ENCODE measurements around the gene CBX1. TPM values are rescaled to one million over a fixed set of nuclear protein-coding genes. Genes with fewer than 3 reads are reported as not detected.

Gene CBX1
- total and polyA plus RNA-seq, 2 of the 4 experiments (the other 2 are of a cell fraction): 35.0 to 54.9 TPM

DNA sequence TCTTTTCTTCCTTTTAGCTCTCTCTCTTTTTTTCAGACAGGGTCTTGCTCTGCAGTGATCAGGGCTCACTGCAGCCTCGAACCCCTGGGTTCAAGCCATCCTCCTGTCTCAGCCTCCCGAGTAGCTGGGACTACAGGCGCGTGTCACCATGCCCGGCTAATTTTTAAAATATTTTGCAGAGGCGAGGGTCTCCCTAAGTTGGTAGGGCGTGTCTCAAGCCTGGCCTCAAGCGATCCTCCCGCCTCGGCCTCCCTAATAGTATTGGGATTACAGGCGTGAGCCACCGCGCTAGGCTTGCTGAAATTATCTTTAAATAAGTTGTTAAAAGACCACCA, 5.5 kb upstream of the CBX1 start (continued):
- TF ChIP-seq, protein P1, sequence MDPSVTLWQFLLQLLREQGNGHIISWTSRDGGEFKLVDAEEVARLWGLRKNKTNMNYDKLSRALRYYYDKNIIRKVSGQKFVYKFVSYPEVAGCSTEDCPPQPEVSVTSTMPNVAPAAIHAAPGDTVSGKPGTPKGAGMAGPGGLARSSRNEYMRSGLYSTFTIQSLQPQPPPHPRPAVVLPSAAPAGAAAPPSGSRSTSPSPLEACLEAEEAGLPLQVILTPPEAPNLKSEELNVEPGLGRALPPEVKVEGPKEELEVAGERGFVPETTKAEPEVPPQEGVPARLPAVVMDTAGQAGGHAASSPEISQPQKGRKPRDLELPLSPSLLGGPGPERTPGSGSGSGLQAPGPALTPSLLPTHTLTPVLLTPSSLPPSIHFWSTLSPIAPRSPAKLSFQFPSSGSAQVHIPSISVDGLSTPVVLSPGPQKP (IDR thresholded peaks at IDR 0.05; ENCODE audit: borderline replicate concordance, low read depth, low read length): no peak
- no peak for TF ChIP-seq CHD1 (IDR thresholded peaks at IDR 0.05; ENCODE audit: low read depth, low read length)
- no peak for TF ChIP-seq MAZ (IDR thresholded peaks at IDR 0.05; ENCODE audit: borderline replicate concordance, low read depth, low read length)
- no peak for TF ChIP-seq RAD21 (IDR thresholded peaks at IDR 0.05; ENCODE audit: low read length)
- no peak for TF ChIP-seq CEBPB (IDR thresholded peaks at IDR 0.05; ENCODE audit: low read depth, low read length)
- TF ChIP-seq POLR2A (IDR thresholded peaks at IDR 0.05; ENCODE audit: low read depth, low read length): no peak
- no peak for TF ChIP-seq BHLHE40 (IDR thresholded peaks at IDR 0.05; ENCODE audit: low read depth, low read length)
- no peak for TF ChIP-seq NFE2L2 (IDR thresholded peaks at IDR 0.05; ENCODE audit: low read depth, low read length)

DNA sequence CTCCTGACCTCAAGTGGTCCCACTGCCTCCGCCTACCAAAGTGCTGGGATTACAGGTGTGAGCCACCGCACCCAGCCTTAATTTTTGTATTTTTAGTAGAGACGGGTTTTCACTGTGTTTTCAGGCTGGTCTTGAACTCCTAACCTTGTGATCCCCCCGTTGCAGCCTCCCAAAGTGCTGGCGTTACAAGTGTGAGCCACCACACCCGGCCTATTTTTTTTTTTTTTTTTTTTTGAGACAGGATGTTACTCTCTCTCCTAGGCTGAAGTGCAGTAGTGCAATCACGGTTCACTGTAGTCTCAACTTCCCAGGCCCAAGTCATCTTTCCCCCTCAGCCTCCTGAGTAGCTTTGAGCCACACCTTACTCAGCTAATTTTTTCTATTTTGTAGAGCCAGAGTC, 3.2 kb upstream of the CBX1 start:
- BruUV-seq (replicated peaks): no TSS peak
- H3K4me2 ChIP-seq (ENCODE audit: low read depth, low read length): no peak overlapping the region
- H4K91ac ChIP-seq (ENCODE audit: insufficient read depth, low read depth, low read length): no peak overlapping the region
- no peak overlapping the region for H3K4me3 ChIP-seq (ENCODE audit: insufficient read depth, low read depth, low read length)
- POLR2A ChIA-PET (ENCODE audit: unreplicated experiment): no interaction called here
- no peak overlapping the region for H3K9ac ChIP-seq (ENCODE audit: low read depth, low read length)
- in situ Hi-C loops (cut with MboI; ENCODE audit: low sequenced_read_pairs): no loop called here
- H2BK5ac ChIP-seq (ENCODE audit: low read depth, low read length, poor library complexity, severe bottlenecking): no peak overlapping the region
- no peaks in the 10 kb centered on the region for H3K27me3 ChIP-seq (ENCODE audit: control insufficient read depth, insufficient read depth, low read length)
- H3K79me1 ChIP-seq (ENCODE audit: low read depth in 1 of 2, low read length in 2 of 2): peaks cover 6 to 22% of the 10 kb centered on the region in 2 experiments
- H4K20me1 ChIP-seq (ENCODE audit: insufficient read depth, low read length): peaks cover 10% of the 10 kb centered on the region
- no peak overlapping the region for H3K14ac ChIP-seq (replicated peaks; ENCODE audit: low read depth, low read length)
- dilution Hi-C loops (cut with HindIII; ENCODE audit: low sequenced_read_pairs, unreplicated experiment): no loop called here
- no peak overlapping the region for H2AK5ac ChIP-seq (ENCODE audit: low read depth, low read length)
- no peak overlapping the region for H2AFZ ChIP-seq (replicated peaks; ENCODE audit: low read length, poor library complexity)
- no peaks in the 10 kb centered on the region for H3K4me1 ChIP-seq (ENCODE audit: control insufficient read depth, insufficient read depth, low read length)
- H3K36me3 ChIP-seq (ENCODE audit: control insufficient read depth, insufficient read depth, low read length): no peaks in the 10 kb centered on the region
- no peak overlapping the region for H4K8ac ChIP-seq (ENCODE audit: low read depth in 2 of 2, low read length in 2 of 2)
- CTCF ChIA-PET: no interaction called here
- H2BK120ac ChIP-seq (ENCODE audit: low read depth, low read length): no peak overlapping the region
- H3K56ac ChIP-seq (ENCODE audit: extremely low read depth, insufficient read depth, low read length): no peak overlapping the region
- no peak overlapping the region for H4K5ac ChIP-seq (ENCODE audit: low read depth, low read length)
- ATAC-seq (ENCODE audit: low read depth) (no peak), DNase-seq (no peak)
- intact Hi-C loops (cut with micrococcal nuclease): no loop called here
- H2BK15ac ChIP-seq (ENCODE audit: low read depth, low read length): no peak overlapping the region
- H3K9me3 ChIP-seq (ENCODE audit: control insufficient read depth, insufficient read depth, low read length): no peaks in the 10 kb centered on the region
- H3K23ac ChIP-seq (ENCODE audit: low read depth, low read length): no peak overlapping the region
- H2AK9ac ChIP-seq (replicated peaks; ENCODE audit: low read depth, low read length, poor library complexity): no peak overlapping the region
- WGBS, 2 experiments (ENCODE audit: extremely low coverage in 2 of 2, insufficient read length in 1 of 2): 87% methylated on average over 3 of the region's 7 CpGs; no CpG with 5 or more reads in 1 of the 2 experiments
- H3K9me1 ChIP-seq (ENCODE audit: insufficient read depth, low read length): no peaks in the 10 kb centered on the region
- no peak overlapping the region for H3K27ac ChIP-seq (ENCODE audit: insufficient read depth, low read length)
- H2BK20ac ChIP-seq (ENCODE audit: low read depth, low read length): no peak overlapping the region
- H3K4ac ChIP-seq (ENCODE audit: low read depth, low read length): no peak overlapping the region
- no peak overlapping the region for H3K18ac ChIP-seq (ENCODE audit: low read depth, low read length)
- TF ChIP-seq MXI1 (IDR thresholded peaks at IDR 0.05; ENCODE audit: borderline replicate concordance, low read depth, low read length) (no peak), SMC3 (IDR thresholded peaks at IDR 0.05; ENCODE audit: low read depth, low read length) (no peak), NFE2L2 (IDR thresholded peaks at IDR 0.05; ENCODE audit: low read depth, low read length) (no peak), POLR2A (IDR thresholded peaks at IDR 0.05; ENCODE audit: low read depth, low read length) (no peak), RCOR1 (IDR thresholded peaks at IDR 0.05; ENCODE audit: insufficient replicate concordance, low read length) (no peak), BHLHE40 (IDR thresholded peaks at IDR 0.05; ENCODE audit: low read depth, low read length) (no peak), RAD21 (IDR thresholded peaks at IDR 0.05; ENCODE audit: low read length) (no peak), FOS (IDR thresholded peaks at IDR 0.05; ENCODE audit: low read depth, low read length) (no peak)
- TF ChIP-seq, protein P1 (IDR thresholded peaks at IDR 0.05; ENCODE audit: borderline replicate concordance, low read depth, low read length): no peak
- TF ChIP-seq, protein P2, sequence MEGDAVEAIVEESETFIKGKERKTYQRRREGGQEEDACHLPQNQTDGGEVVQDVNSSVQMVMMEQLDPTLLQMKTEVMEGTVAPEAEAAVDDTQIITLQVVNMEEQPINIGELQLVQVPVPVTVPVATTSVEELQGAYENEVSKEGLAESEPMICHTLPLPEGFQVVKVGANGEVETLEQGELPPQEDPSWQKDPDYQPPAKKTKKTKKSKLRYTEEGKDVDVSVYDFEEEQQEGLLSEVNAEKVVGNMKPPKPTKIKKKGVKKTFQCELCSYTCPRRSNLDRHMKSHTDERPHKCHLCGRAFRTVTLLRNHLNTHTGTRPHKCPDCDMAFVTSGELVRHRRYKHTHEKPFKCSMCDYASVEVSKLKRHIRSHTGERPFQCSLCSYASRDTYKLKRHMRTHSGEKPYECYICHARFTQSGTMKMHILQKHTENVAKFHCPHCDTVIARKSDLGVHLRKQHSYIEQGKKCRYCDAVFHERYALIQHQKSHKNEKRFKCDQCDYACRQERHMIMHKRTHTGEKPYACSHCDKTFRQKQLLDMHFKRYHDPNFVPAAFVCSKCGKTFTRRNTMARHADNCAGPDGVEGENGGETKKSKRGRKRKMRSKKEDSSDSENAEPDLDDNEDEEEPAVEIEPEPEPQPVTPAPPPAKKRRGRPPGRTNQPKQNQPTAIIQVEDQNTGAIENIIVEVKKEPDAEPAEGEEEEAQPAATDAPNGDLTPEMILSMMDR (conservative IDR thresholded peaks at IDR 0.05; ENCODE audit: low read depth, low read length): no peak
